HepG2 (cell line): ENCODE results near the gene DAB1. TPM values are rescaled to one million over a fixed set of nuclear protein-coding genes. Genes with fewer than 3 reads are reported as not detected.

Experiments used
- ATAC-seq: fragments of 200-7000 bp; cut with Tn5 transposase; 3 replicates; pipeline ENCODE4 v1.9.1; 2020; ENCODE audit warnings: mild to moderate bottlenecking, moderate library complexity
- BruUV-seq: library from RNA; stranded (reverse); fragments of 400-500 nt; replicated peaks from 2 replicates; lab custom pipeline; 2021; lab: Mats Ljungman, UMichigan
- CTCF ChIA-PET: fragments of 300-600 bp; formaldehyde crosslinking; extraction: SDS; loops from one replicate; lab custom pipeline; 2021; ENCODE audit warnings: low total read pairs, inconsistent platforms, low intra/inter-chr PET ratio; lab: Yijun Ruan, JAX
- POLR2A ChIA-PET: fragments of 350-600 bp; sonication (Branson Sonifier 250); formaldehyde crosslinking; loops from one replicate; lab custom pipeline; 2020; ENCODE audit warnings: antibody characterized with exemption, inconsistent platforms; lab: Yijun Ruan, JAX
- DNase-seq: peaks from one replicate; pipeline ENCODE4 v3.0.0-alpha.2; 2015; ENCODE audit warnings: low spot score
- FAIRE-seq: peaks from 3 replicates; lab custom pipeline; 2011; peaks lifted over from hg19 to GRCh38; lab: Jason Lieb, UNC
- H2AFZ ChIP-seq: one replicate; pipeline ENCODE4 v1.6.1; 2011; ENCODE audit warnings: low read length, inconsistent platforms
- H3K27ac ChIP-seq: fragments of 300-600 bp; 3 replicates; pipeline ENCODE4 v1.8.0; 2011; ENCODE audit warnings: mixed run types, mild to moderate bottlenecking, mixed read lengths, low read length, inconsistent platforms; ENCODE audit not compliant: insufficient read depth; ENCODE audit errors: extremely low read length
- H3K27me3 ChIP-seq, 2 experiments: fragments of 200-600 bp in 1 of 2; 2 replicates in 1 of 2; 3 replicates in 1 of 2; pipeline versions ENCODE4 v1.6.0 to v1.8.0; 2011; ENCODE audit warnings: low read length in 2 of 2, mild to moderate bottlenecking in 2 of 2, moderate library complexity in 2 of 2, inconsistent platforms in 1 of 2; ENCODE audit not compliant: insufficient read depth in 2 of 2, control insufficient read depth in 1 of 2
- H3K36me3 ChIP-seq, 2 experiments: fragments of 200-600 bp in 1 of 2; replicated peaks in 1 of 2; 2 replicates in 1 of 2; 3 replicates in 1 of 2; pipeline versions ENCODE4 v1.5.1 to v1.8.0; 2011; ENCODE audit warnings: low read length in 2 of 2, inconsistent platforms in 1 of 2; ENCODE audit not compliant: insufficient read depth in 2 of 2, control insufficient read depth in 1 of 2
- H3K4me1 ChIP-seq: 2 replicates; pipeline ENCODE4 v1.5.1; 2012; ENCODE audit warnings: low read length, inconsistent platforms; ENCODE audit not compliant: insufficient read depth
- H3K4me2 ChIP-seq: 2 replicates; pipeline ENCODE4 v1.6.0; 2011; ENCODE audit warnings: low read depth, low read length, inconsistent platforms
- H3K4me3 ChIP-seq, 3 experiments: fragments of 200-600 bp in 1 of 3; sonication (generic), shearing (Covaris generic) in 1 of 3; replicated peaks in 1 of 3; 2 replicates each; pipeline ENCODE4 v1.5.1; 2011 to 2016; ENCODE audit warnings: low read length in 3 of 3, inconsistent platforms in 2 of 3, low read depth in 2 of 3, mild to moderate bottlenecking in 2 of 3, control low read depth in 1 of 3, mixed read lengths in 1 of 3; ENCODE audit not compliant: insufficient read depth in 1 of 3
- H3K79me2 ChIP-seq: one replicate; pipeline ENCODE4 v1.6.1; 2011; ENCODE audit warnings: low read length, inconsistent platforms; ENCODE audit not compliant: insufficient read depth
- H3K9ac ChIP-seq: 2 replicates; pipeline ENCODE4 v1.6.0; 2011; ENCODE audit warnings: mild to moderate bottlenecking, low read depth, low read length, inconsistent platforms; ENCODE audit not compliant: insufficient read depth
- H3K9me3 ChIP-seq: 2 replicates; pipeline ENCODE4 v1.5.1; 2012; ENCODE audit warnings: mild to moderate bottlenecking, low read length
- H4K20me1 ChIP-seq: 2 replicates; pipeline ENCODE4 v1.6.0; 2011; ENCODE audit warnings: inconsistent platforms, mild to moderate bottlenecking, low read length, moderate library complexity; ENCODE audit not compliant: insufficient read depth
- ATF4 ChIP-seq, 2 experiments: fragments of 450-650 bp in 1 of 2; sonication (generic) in 1 of 2; formaldehyde crosslinking; IDR thresholded peaks; 2 replicates each; pipeline versions ENCODE4 v1.5.0 to v1.8.0; 2020 to 2022; ENCODE audit warnings: mild to moderate bottlenecking in 1 of 2, missing genetic modification reagents in 1 of 2
- FOXC1 ChIP-seq: sonication (generic); formaldehyde crosslinking; IDR thresholded peaks from 2 replicates; pipeline ENCODE4 v1.8.0; 2022; ENCODE audit warnings: mild to moderate bottlenecking, missing genetic modification reagents, borderline replicate concordance
- HES4 ChIP-seq: sonication (generic); formaldehyde crosslinking; IDR thresholded peaks from 2 replicates; pipeline ENCODE4 v1.9.0; 2021; ENCODE audit warnings: mild to moderate bottlenecking, missing genetic modification reagents, borderline replicate concordance
- HOXA5 ChIP-seq: sonication (generic); formaldehyde crosslinking; IDR thresholded peaks from 2 replicates; pipeline ENCODE4 v1.4.0; 2020; ENCODE audit warnings: missing genetic modification reagents
- NR1H2 ChIP-seq: sonication (generic); formaldehyde crosslinking; IDR thresholded peaks from 2 replicates; pipeline ENCODE4 v1.8.1; 2022; ENCODE audit warnings: low read depth, missing genetic modification reagents, borderline replicate concordance
- PRPF4 ChIP-seq: fragments of 200-400 bp; formaldehyde crosslinking; IDR thresholded peaks from 2 replicates; pipeline ENCODE4 v1.6.1; 2016; ENCODE audit warnings: low read length, low read depth; ENCODE audit not compliant: poor library complexity, severe bottlenecking
- ZMAT5 ChIP-seq: sonication (generic); formaldehyde crosslinking; IDR thresholded peaks from 2 replicates; pipeline ENCODE4 v1.5.0; 2020; ENCODE audit warnings: mild to moderate bottlenecking, low read depth, missing genetic modification reagents, borderline replicate concordance
- ZNF703 ChIP-seq: sonication (generic); formaldehyde crosslinking; IDR thresholded peaks from 2 replicates; pipeline ENCODE4 v1.5.1; 2020; ENCODE audit warnings: missing genetic modification reagents, mild to moderate bottlenecking, moderate library complexity, borderline replicate concordance
- ZNF724P ChIP-seq: sonication (generic); formaldehyde crosslinking; IDR thresholded peaks from 2 replicates; pipeline ENCODE4 v1.8.0; 2022; ENCODE audit warnings: missing genetic modification reagents, borderline replicate concordance
- WGBS: methylation state at CpG from one replicate; pipeline ENCODE4 v1.1.6; 2017; ENCODE audit warnings: low lambda C conversion rate; 5-methylcytosine and 5-hydroxymethylcytosine counted together
- in situ Hi-C: cut with HindIII; loops from 2 replicates; pipeline ENCODE4 v1.10.0; 2017; ENCODE audit warnings: low pct_unique_long_range_greater_than_20kb; ENCODE audit not compliant: extremely low pct_ligation_motif_present
- intact Hi-C: fragments of 100-400 bp; cut with micrococcal nuclease; formaldehyde crosslinking; loops from one replicate; pipeline ENCODE4 v1.10.0; 2022; ENCODE audit not compliant: unreplicated experiment
- polyA plus RNA-seq, 8 experiments: library from polyadenylated mRNA; depleted of rRNA in 3 of 8; stranded (reverse) in 7 of 8; unstranded in 1 of 8; fragments of >200 nt; fragmentation: Illumina TruSeq in 4 of 8; extraction: Trizol in 4 of 8; gene quantifications; 2 replicates each; pipeline versions ENCODE4 v1.2.1 to v1.2.3, GENCODE V29; 2011 to 2016; ENCODE audit warnings: low read depth in 4 of 8, missing spikeins in 1 of 8, mixed read lengths in 1 of 8; ENCODE audit not compliant: insufficient read depth in 1 of 8
- total RNA-seq, 5 experiments: library from RNA; depleted of rRNA; stranded (reverse); fragments of >200 nt; fragmentation: Illumina TruSeq; extraction: Trizol; gene quantifications; 2 replicates each; pipeline ENCODE4 v1.2.3, GENCODE V29; 2016; ENCODE audit warnings: low read depth in 1 of 5

Gene DAB1
- total and polyA plus RNA-seq, 2 of the 13 experiments (the other 11 are each of a cell fraction or from before 2014, with no cell fraction given): 0.04 to 0.13 TPM

GRCh38 chr1:57024428-57024827 lies 399.4 kb downstream of the DAB1 start:
- Histone ChIP-seq H3K27ac (no peak overlapping the region), H3K79me2 (no peaks in the 10 kb centered on the region), H4K20me1 (no peaks in the 10 kb centered on the region), H3K27me3 (no peaks in the 10 kb centered on the region; a peak in 1 of 5 replicates), H3K9ac (no peak overlapping the region), H3K36me3 (no peaks in the 10 kb centered on the region), H3K9me3 (peaks cover 9% of the 10 kb centered on the region; the same call in 1 of the 2 replicates), H3K4me2 (no peak overlapping the region), H3K4me3 (no peak overlapping the region), H2AFZ (no peak overlapping the region), H3K4me1 (peaks cover 20% of the 10 kb centered on the region)
- no peak for DNase-seq
- in situ Hi-C loops (no loop called here), intact Hi-C loops (no loop called here)
- BruUV-seq: no TSS peak
- no peak for FAIRE-seq
- CTCF ChIA-PET: no interaction called here
- 53% methylated on average over 4 of the region's 4 CpGs for WGBS
- no peak for ATAC-seq
- TF ChIP-seq ZNF703 (CRISPR knock-in tag) (no peak), ZMAT5 (CRISPR knock-in tag) (no peak), NR1H2 (CRISPR knock-in tag) (no peak), ZNF724P (CRISPR knock-in tag) (no peak), HES4 (CRISPR knock-in tag) (no peak), FOXC1 (CRISPR knock-in tag) (no peak), PRPF4 (no peak), HOXA5 (CRISPR knock-in tag) (no peak), ATF4 (CRISPR knock-in tag; IDR thresholded peaks at IDR 0.05) (no peak)
- POLR2A ChIA-PET: no interaction called here
